Endothelial cell of umbilical vein (primary cell): ENCODE data around the gene TEDC1.

Experiments used
- EZH2 ChIP-seq: IDR thresholded peaks from 2 replicates; pipeline ENCODE4 v1.6.1; 2012; ENCODE audit warnings: borderline replicate concordance, low read depth, mild to moderate bottlenecking, moderate library complexity, low read length, inconsistent platforms; ENCODE audit not compliant: severe bottlenecking
- FOS ChIP-seq: IDR thresholded peaks from 2 replicates; pipeline ENCODE4 v1.6.1; 2011; ENCODE audit warnings: mild to moderate bottlenecking, low read length, moderate library complexity, borderline replicate concordance; ENCODE audit not compliant: insufficient read depth
- JUN ChIP-seq: IDR thresholded peaks from 2 replicates; pipeline ENCODE4 v1.6.1; 2011; ENCODE audit warnings: borderline replicate concordance, low read depth; ENCODE audit not compliant: insufficient read length, insufficient read depth
- POLR2A ChIP-seq: IDR thresholded peaks from 2 replicates; pipeline ENCODE4 v1.6.1; 2012; ENCODE audit warnings: low read depth, mild to moderate bottlenecking, control low read depth, low read length
- TF ChIP-seq, protein P1 (sequence below), 2 donors: IDR thresholded peaks; 1 replicate in 1 of 2; 2 replicates in 1 of 2; pipeline ENCODE4 v1.5.1; 2011; ENCODE audit warnings: low read length in 2 of 2, mild to moderate bottlenecking in 2 of 2, moderate library complexity in 2 of 2, control low read depth in 1 of 2, inconsistent platforms in 1 of 2, low read depth in 1 of 2; ENCODE audit not compliant: insufficient read depth in 1 of 2; ENCODE audit errors: extremely low read depth in 1 of 2

DNA sequence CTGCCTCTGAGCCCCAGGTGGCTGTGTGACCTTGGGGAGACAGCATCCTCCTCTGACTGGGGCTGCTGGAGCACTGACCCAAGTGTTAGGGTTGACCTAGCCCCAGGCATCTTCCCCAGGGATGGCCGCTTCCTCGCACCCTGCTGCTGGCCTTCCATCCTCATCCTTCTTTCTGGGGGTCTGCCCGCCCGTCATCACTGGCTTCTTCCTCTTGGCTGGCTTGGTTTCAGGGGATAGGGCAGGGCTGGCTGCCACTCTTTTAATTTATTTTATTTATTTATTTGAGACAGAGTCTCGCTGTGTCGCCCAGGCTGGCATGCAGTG lies 3.5 kb downstream of the TEDC1 start:
- TF ChIP-seq, protein P1, sequence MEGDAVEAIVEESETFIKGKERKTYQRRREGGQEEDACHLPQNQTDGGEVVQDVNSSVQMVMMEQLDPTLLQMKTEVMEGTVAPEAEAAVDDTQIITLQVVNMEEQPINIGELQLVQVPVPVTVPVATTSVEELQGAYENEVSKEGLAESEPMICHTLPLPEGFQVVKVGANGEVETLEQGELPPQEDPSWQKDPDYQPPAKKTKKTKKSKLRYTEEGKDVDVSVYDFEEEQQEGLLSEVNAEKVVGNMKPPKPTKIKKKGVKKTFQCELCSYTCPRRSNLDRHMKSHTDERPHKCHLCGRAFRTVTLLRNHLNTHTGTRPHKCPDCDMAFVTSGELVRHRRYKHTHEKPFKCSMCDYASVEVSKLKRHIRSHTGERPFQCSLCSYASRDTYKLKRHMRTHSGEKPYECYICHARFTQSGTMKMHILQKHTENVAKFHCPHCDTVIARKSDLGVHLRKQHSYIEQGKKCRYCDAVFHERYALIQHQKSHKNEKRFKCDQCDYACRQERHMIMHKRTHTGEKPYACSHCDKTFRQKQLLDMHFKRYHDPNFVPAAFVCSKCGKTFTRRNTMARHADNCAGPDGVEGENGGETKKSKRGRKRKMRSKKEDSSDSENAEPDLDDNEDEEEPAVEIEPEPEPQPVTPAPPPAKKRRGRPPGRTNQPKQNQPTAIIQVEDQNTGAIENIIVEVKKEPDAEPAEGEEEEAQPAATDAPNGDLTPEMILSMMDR (IDR thresholded peaks at IDR 0.05; ENCODE audit: extremely low read depth in 1 of 2, insufficient read depth in 1 of 2, low read depth in 1 of 2, low read length in 2 of 2), result no peak
- no peak for TF ChIP-seq EZH2
- TF ChIP-seq POLR2A, result no peak
- TF ChIP-seq FOS, result no peak
- TF ChIP-seq JUN, result no peak
